Activated T-helper 17 cell treated with anti-CD3 and anti-CD28 coated beads, Interleukin-2, amount 50 U/mL, for 72 hours (primary cell): ENCODE results near the gene TMEM252. TPM values are rescaled to one million over a fixed set of nuclear protein-coding genes. Genes with fewer than 3 reads are reported as not detected.

Experiments used
- ATAC-seq: fragments of 150-1000 bp; cut with Tn5 transposase; replicated peaks from 2 replicates; pipeline ENCODE4 v1.10.0; 2021; ENCODE audit warnings: mild to moderate bottlenecking, moderate library complexity
- H3K27ac Mint-ChIP-seq: one replicate; pipeline ENCODE4 v1.8.0; 2022; ENCODE audit warnings: mixed read lengths
- H3K27me3 Mint-ChIP-seq: one replicate; pipeline ENCODE4 v1.8.0; 2022; ENCODE audit warnings: mixed read lengths
- H3K36me3 Mint-ChIP-seq: one replicate; pipeline ENCODE4 v1.8.0; 2022; ENCODE audit warnings: low read depth, mild to moderate bottlenecking, mixed read lengths
- H3K4me1 Mint-ChIP-seq: one replicate; pipeline ENCODE4 v1.8.0; 2022; ENCODE audit warnings: mixed read lengths
- H3K4me3 Mint-ChIP-seq: one replicate; pipeline ENCODE4 v1.8.0; 2022; ENCODE audit warnings: mild to moderate bottlenecking, mixed read lengths
- H3K9me3 Mint-ChIP-seq: one replicate; pipeline ENCODE4 v1.8.0; 2022; ENCODE audit warnings: mixed read lengths
- total RNA-seq, 2 donors: library from RNA; stranded (reverse); gene quantifications; one replicate each; pipeline ENCODE4 v1.2.3, GENCODE V29; 2022

Gene TMEM252, protein sequence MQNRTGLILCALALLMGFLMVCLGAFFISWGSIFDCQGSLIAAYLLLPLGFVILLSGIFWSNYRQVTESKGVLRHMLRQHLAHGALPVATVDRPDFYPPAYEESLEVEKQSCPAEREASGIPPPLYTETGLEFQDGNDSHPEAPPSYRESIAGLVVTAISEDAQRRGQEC
- total RNA-seq, result not detected

DNA sequence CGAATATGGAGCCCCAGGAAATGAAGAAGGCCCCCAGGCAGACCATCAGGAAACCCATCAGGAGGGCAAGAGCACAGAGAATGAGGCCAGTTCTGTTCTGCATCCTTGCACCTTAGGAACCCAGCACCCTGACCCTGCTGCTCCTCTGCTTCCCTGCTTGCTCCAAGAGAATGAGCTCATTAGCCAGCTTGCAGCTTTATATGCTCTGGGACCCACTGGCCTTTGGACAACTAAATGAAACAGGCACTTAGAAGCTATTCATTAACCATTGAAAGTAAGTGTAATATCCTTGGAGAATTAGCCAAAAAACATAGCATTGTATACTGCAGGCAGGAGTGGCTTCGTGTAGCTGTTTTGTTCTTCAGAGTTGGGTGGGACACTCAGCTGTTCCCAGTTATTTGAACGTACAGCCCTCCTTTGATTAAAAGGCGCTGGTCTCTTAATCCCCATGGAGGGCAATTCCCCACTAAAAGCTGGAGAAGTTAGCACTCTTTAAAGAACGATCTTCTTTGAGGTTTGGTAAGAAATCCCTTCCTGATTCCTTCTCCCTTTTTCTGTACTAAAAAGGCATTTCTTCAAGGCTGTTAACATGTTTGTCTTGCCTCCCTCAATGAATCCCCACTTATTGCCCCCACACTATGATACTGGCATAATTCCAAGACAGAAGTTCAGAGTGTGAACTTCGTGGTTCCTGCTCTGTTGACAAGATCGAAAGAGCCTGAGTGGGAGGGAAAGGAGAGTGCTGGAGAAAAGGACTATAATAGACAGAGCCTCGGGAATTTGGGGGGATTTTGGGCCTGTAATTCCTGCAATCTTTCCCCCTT lies at the start of gene TMEM252:
Gene TMEM252, minus strand, starts transcription at position 172 of the 824 bp plus-strand sequence. Its CDS starts 69 bp downstream, at position 103.
- peaks cover 29% of the 10 kb centered on the region for H3K27me3 Mint-ChIP-seq
- H3K4me1 Mint-ChIP-seq, result no peaks in the 10 kb centered on the region
- no peak within 1 kb of the TSS for H3K4me3 Mint-ChIP-seq
- H3K9me3 Mint-ChIP-seq, result no peaks in the 10 kb centered on the region
- no peak for ATAC-seq
- H3K36me3 Mint-ChIP-seq, result no peaks in the 10 kb centered on the region
- H3K27ac Mint-ChIP-seq, result no peak within 1 kb of the TSS

DNA sequence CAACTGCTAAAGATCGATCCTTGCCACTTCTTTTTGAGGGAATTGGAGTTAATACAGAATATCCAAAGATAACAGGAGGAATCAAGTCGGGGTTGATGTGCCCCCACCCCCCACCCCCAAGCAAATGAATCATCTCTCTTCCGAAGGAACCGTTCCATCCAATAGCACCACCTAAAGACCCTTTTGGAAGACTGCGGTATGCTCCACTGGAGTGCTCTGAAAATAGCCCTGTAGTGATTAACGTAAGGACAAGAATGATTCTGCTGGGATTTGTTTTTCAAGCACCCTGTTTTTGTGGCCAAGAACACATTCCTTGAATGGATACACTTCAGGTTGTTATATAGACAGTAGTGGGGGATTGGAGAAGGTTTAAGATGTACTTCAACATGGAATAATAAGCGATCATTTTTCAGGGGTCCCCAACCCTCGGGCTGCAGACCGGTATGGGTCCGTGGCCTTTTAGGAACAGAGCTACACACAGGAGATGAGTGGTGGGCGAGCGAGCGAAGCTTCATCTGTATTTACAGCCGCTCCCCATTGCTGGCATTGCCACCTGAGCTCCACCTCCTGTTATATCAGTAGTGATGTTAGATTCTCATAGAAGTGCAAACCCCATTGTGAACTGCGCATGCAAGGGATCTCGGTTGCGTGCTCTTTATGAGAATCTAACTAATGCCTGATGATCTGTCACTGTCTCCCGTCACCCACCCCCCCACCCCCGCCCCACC lies 44.5 kb upstream of the TMEM252 start:
- Mint-ChIP-seq H3K9me3 (no peaks in the 10 kb centered on the region), H3K27me3 (peaks cover 8% of the 10 kb centered on the region), H3K4me3 (no peak overlapping the region), H3K4me1 (no peaks in the 10 kb centered on the region), H3K36me3 (no peaks in the 10 kb centered on the region), H3K27ac (no peak overlapping the region)
- no peak for ATAC-seq

DNA sequence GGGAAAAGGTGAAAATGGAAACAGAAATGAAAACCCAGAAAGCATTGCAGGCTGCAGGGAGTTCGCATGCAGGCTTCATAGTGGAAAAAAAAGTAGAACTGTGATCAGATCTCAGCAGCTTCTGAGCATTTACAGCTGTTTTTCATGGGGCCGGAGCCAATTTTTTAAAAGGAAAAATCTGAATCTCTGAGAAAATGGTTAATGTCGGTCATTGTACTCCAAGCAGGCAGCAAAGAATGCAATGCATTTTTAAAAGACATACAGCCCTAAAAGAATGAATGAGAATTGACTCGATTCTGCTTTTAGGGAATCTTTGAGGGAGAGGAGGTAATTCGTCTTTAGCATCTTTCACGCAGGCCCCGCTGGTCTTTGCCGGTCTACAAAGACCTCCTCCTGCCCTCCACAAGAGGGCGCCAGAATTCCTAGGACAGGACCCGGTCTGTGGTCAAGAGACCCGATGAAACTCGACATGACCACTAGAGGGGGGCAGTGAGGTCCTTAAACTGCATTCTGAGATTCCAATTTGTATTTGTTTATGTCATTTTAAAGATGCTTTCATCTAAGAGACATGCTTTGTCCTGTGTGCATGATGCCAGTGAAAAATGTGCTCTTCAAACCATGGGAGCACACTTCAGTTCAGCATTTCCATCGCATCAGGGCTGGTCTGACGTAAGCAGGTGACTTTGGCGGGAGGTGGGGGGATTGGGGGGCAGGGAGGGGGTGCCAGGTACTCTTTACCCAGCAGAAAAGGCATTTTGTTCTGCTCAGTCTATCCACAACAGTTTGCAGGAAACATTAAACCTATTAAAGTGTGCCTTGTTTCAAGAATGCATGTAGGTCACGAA lies 43.7 kb upstream of the TMEM252 start:
- no peak overlapping the region for H3K27ac Mint-ChIP-seq
- no peak overlapping the region for H3K4me3 Mint-ChIP-seq
- H3K9me3 Mint-ChIP-seq, result no peaks in the 10 kb centered on the region
- peak; percentile 97 for ATAC-seq
- peaks cover 4% of the 10 kb centered on the region for H3K27me3 Mint-ChIP-seq
- H3K36me3 Mint-ChIP-seq, result no peaks in the 10 kb centered on the region
- no peaks in the 10 kb centered on the region for H3K4me1 Mint-ChIP-seq

DNA sequence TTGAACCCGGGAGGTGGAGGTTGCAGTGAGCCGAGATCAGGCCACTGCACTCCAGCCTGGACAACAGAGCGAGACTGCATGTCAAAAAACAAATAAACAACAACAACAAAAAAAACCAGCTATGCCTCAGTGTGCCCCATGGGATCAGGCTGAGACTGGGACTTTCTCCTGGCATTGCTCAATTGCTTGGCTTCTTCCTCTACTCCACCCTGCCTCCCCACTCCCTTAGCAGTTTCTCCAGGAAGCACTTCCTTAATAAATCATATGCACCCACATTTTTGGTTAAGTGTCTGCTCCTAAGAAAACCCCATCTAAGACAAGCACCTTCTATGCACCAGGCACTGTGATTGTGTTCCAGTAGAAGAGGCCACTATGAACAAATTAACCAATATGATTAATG lies 41.0 kb upstream of the TMEM252 start:
- H3K27me3 Mint-ChIP-seq, result peaks cover 4% of the 10 kb centered on the region
- H3K4me1 Mint-ChIP-seq, result no peaks in the 10 kb centered on the region
- ATAC-seq, result no peak
- H3K27ac Mint-ChIP-seq, result no peak overlapping the region
- no peaks in the 10 kb centered on the region for H3K36me3 Mint-ChIP-seq
- no peak overlapping the region for H3K4me3 Mint-ChIP-seq
- H3K9me3 Mint-ChIP-seq, result no peaks in the 10 kb centered on the region

DNA sequence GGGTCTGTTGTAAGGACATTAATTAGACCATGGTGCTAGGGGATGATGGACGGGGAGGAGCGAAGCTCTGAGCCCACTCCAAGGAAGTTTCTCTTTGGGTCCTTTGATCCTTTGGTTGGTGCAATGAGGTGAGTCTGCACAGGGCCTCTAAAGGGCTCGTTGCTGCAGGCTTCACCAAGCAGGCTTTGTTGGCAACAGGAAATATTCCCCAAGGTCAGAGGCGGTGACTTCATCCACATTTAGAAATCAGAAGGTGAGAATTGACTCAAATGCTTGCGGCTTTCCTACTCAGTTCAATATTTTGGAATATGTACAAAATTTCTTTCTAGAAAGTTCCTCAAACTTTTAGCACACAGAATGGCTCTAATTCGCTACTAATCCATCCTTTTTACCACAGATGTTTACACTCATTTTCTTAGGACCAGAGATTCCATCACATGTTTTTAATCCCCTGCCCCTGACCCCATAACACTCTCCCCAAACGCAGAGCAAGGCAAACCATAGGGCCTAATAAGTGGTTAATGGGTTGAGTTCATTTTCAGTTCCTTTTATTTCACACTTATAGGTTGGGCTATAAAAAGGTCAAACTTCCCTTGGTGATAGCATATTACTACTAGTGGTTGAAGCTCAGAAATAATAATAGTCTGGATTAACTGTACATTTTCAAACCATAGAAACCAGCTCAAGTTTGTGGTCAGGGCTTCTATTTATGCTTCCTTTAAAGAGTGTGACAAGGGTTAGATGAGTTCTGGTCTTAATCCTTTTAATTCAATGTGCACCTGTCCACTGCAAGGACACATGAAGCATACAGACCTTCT lies 37.3 kb upstream of the TMEM252 start:
- H3K27me3 Mint-ChIP-seq, result peaks cover 10% of the 10 kb centered on the region
- ATAC-seq, result no peak
- H3K9me3 Mint-ChIP-seq, result no peaks in the 10 kb centered on the region
- H3K4me1 Mint-ChIP-seq, result no peaks in the 10 kb centered on the region
- no peaks in the 10 kb centered on the region for H3K36me3 Mint-ChIP-seq
- H3K27ac Mint-ChIP-seq, result no peak overlapping the region
- no peak overlapping the region for H3K4me3 Mint-ChIP-seq

DNA sequence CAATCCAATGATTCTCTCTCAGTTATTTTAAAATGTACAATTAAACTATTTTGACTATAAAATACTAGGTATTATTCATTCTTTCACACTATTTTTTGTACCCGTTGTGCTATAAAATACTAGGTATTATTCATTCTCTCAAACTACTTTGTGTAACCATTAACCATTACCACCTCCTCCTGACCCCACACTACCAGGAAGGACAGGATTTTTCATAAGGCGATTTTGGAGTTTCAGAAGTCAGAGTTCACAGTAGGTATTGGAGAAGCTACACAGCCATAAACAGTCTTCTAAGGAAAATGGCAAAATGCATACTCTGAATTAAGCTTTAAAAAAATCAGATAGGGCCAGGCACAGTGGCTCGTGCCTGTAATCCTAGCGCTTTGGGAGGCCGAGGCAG lies 35.1 kb upstream of the TMEM252 start:
- Mint-ChIP-seq H3K27ac (no peak overlapping the region), H3K27me3 (peaks cover 11% of the 10 kb centered on the region), H3K4me1 (no peaks in the 10 kb centered on the region), H3K4me3 (no peak overlapping the region), H3K9me3 (no peaks in the 10 kb centered on the region), H3K36me3 (no peaks in the 10 kb centered on the region)
- no peak for ATAC-seq

DNA sequence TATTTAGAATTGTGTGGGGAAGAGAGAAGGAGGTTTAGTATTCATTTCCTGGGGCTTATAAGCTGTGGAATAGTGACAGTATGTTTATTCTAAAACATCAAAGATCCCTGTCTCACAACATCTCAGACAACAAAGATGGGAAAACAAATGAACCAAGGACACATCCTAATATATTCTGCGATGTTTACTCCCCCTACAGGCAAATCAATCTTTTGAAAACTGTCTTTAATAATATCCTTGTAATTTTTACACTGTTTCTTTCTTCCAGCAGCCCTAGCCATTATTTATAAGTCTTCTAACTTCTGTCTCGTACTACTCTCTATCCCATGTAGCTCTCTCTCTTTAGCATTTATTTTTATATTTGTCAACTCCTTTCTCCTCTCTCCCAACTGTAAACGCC lies 33.5 kb upstream of the TMEM252 start:
- no peaks in the 10 kb centered on the region for H3K4me1 Mint-ChIP-seq
- no peak for ATAC-seq
- no peaks in the 10 kb centered on the region for H3K36me3 Mint-ChIP-seq
- peaks cover 11% of the 10 kb centered on the region for H3K27me3 Mint-ChIP-seq
- no peaks in the 10 kb centered on the region for H3K9me3 Mint-ChIP-seq
- no peak overlapping the region for H3K4me3 Mint-ChIP-seq
- no peak overlapping the region for H3K27ac Mint-ChIP-seq

DNA sequence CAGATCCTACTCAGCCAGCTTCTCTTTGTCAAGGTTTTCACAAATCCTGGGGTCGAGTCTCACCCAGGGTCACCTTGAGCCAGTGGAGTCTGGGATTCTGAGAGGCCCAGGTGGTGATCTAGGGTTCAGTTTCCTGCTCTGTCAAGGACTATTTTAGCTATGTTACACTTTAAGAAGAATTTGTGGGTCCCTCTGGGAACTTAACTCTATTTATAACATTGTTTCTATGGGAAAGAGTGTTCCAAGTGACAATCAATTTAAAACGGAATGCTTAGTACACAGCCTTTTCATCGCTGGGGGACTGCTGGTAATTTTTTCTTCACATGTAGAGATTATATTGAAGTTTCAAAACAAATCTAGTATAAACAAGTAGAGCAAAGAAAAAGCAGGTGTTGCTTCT lies 26.9 kb upstream of the TMEM252 start:
- H3K9me3 Mint-ChIP-seq, result no peaks in the 10 kb centered on the region
- no peak overlapping the region for H3K27ac Mint-ChIP-seq
- no peaks in the 10 kb centered on the region for H3K4me1 Mint-ChIP-seq
- H3K4me3 Mint-ChIP-seq, result no peak overlapping the region
- H3K27me3 Mint-ChIP-seq, result peaks cover 13% of the 10 kb centered on the region
- ATAC-seq, result no peak
- H3K36me3 Mint-ChIP-seq, result no peaks in the 10 kb centered on the region

DNA sequence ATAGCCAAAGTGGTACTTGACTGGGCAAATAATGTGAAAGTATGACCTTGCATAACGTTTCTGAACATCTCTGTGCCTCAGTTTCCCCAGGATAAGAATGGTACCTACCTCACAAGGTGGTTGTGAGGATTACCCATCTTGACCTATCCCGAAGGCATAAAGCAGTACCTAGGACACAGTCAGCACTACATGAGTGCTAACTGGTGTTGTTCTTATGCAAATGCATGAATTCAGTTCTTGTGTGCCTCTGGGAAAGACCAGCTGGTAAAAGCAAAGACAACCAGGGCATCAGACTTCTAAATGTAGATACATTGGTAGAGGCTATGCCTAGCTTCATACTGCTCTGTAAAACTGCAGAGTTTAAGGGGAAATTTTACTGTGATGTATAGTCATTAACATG lies 21.8 kb upstream of the TMEM252 start:
- H3K36me3 Mint-ChIP-seq, result no peaks in the 10 kb centered on the region
- H3K27me3 Mint-ChIP-seq, result peaks cover 17% of the 10 kb centered on the region
- no peaks in the 10 kb centered on the region for H3K4me1 Mint-ChIP-seq
- no peak overlapping the region for H3K27ac Mint-ChIP-seq
- no peaks in the 10 kb centered on the region for H3K9me3 Mint-ChIP-seq
- no peak overlapping the region for H3K4me3 Mint-ChIP-seq
- ATAC-seq, result no peak

DNA sequence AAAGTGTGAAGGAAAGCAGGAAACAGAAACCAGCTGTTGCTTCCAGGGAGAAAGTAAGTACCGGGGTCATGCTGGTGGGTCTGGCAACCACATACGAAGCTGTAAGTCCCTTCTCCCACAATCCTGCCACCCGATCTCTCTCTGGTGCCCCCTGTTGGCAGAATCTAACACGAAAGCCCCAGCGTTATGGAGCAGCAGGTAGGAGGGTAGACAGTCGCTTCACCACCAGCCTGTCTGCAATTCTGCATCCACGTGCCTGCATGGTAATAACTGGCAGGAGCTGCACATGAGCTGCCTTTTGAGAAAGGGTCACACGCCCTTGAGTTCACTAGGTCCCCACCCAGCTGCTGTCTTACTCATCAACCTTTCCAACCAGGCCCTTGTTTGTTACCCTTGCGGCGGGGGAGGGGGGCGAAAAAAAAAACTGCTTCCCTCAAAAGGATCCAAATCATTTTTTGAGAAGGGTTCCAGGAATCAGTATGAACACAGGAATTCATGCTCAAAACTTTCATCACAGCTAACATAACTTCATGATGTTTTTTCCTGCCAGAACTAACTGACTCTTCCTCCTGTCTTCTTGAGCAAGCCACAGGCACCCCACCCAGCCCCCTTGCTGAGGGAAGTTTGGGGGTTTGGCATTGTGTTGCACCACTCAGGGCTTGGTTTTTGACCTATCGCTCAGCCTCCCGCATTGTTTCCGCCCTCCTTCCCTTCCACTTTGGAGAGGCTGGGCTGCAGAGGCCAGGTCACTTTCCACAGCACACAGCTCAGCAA lies 19.6 kb upstream of the TMEM252 start:
- ATAC-seq, result peak; percentile 34
- Mint-ChIP-seq H3K36me3 (no peaks in the 10 kb centered on the region), H3K4me3 (no peak overlapping the region), H3K9me3 (no peaks in the 10 kb centered on the region), H3K27me3 (peaks cover 21% of the 10 kb centered on the region), H3K27ac (no peak overlapping the region), H3K4me1 (no peaks in the 10 kb centered on the region)

DNA sequence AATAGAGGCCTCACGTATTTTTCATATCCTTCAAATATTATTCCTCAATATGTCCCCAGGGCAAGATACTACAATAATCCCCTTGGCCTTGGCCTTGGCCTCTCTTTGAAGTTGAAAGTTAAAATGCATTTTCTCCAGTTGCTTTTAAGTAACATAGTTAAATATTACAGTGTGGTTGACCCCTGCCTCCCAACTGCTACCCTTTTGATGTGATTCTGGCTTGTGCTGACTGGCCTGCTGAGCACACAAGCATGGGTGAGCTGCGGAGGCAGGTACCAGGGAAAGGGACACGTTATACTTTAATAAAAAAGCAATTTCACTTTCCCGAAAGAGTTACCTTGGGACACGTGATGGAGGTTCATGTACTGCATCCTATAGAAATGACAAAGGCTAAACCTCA lies 17.9 kb upstream of the TMEM252 start:
- no peaks in the 10 kb centered on the region for H3K36me3 Mint-ChIP-seq
- no peaks in the 10 kb centered on the region for H3K4me1 Mint-ChIP-seq
- no peaks in the 10 kb centered on the region for H3K9me3 Mint-ChIP-seq
- H3K4me3 Mint-ChIP-seq, result no peak overlapping the region
- H3K27ac Mint-ChIP-seq, result no peak overlapping the region
- peaks cover 28% of the 10 kb centered on the region for H3K27me3 Mint-ChIP-seq
- no peak for ATAC-seq

DNA sequence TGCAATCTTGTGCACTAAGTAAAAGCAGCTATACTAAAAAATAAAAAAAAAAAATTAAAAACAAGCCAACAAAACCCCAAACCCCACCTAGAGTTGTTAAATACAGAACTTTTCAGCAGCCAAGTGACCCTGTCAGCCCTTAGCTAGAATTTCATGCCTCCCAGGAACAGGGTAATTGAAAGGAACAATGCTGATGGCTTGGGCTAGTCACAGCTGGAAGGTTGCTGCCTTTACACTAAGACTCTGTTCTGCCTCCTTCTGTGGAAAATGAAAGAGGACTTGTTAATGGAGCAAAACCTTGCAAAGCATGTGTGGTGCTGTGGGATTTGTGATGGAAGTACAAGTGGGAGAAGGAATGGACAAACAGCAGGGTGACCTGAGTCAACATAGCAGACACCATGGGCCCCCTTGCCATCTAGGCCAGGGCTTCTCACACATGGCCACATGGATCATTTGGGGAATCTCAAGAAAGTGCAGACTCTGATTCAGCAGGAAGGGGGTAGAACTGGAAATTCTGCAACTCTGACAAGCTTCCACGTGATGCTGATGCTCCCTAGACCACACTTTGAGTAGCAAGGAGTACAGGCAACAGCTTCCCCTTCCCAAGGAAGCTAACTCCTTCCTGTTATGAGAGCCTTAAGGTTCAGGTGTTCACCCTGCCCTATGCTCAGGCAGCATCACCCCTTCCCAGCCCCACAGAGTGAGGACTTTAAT lies 14.9 kb upstream of the TMEM252 start:
- Mint-ChIP-seq H3K4me1 (no peaks in the 10 kb centered on the region), H3K4me3 (no peak overlapping the region), H3K27me3 (peaks cover 26% of the 10 kb centered on the region), H3K27ac (no peak overlapping the region), H3K9me3 (no peaks in the 10 kb centered on the region), H3K36me3 (no peaks in the 10 kb centered on the region)
- no peak for ATAC-seq
